ENCODE measurements around the gene DDAH1.

GRCh38 chr1:85307987-85308832, 156.7 kb downstream of the DDAH1 start:
- no peak for TF ChIP-seq POLR2A (IDR thresholded peaks at IDR 0.05)
- TF ChIP-seq EP300 (IDR thresholded peaks at IDR 0.05), result no peak
- TF ChIP-seq CTCF (IDR thresholded peaks at IDR 0.05), result peak; percentile 74 to 97 (median 92)

Measured in ovary (tissue), 3 donors.